IPS-18a (cell line): ENCODE data around the gene TMEM222.

Experiments
- H3K27ac ChIP-seq: one replicate; pipeline ENCODE4 v1.5.1; 2013; ENCODE audit warnings: low read length
- H3K27me3 ChIP-seq: one replicate; pipeline ENCODE4 v1.6.1; 2013; ENCODE audit warnings: mild to moderate bottlenecking, low read length; ENCODE audit not compliant: control insufficient read depth, insufficient read depth
- H3K36me3 ChIP-seq: one replicate; pipeline ENCODE4 v1.6.1; 2013; ENCODE audit warnings: low read depth, low read length; ENCODE audit not compliant: control insufficient read depth
- H3K4me1 ChIP-seq: one replicate; pipeline ENCODE4 v1.6.1; 2013; ENCODE audit warnings: low read depth, low read length; ENCODE audit not compliant: control insufficient read depth
- H3K4me3 ChIP-seq: one replicate; pipeline ENCODE4 v1.5.1; 2013; ENCODE audit warnings: low read length
- H3K9ac ChIP-seq: one replicate; pipeline ENCODE4 v1.6.1; 2013; ENCODE audit warnings: mild to moderate bottlenecking, low read length, moderate library complexity
- H3K9me3 ChIP-seq: one replicate; pipeline ENCODE4 v1.6.1; 2013; ENCODE audit warnings: low read depth, low read length; ENCODE audit not compliant: control insufficient read depth

The TMEM222 gene

DNA sequence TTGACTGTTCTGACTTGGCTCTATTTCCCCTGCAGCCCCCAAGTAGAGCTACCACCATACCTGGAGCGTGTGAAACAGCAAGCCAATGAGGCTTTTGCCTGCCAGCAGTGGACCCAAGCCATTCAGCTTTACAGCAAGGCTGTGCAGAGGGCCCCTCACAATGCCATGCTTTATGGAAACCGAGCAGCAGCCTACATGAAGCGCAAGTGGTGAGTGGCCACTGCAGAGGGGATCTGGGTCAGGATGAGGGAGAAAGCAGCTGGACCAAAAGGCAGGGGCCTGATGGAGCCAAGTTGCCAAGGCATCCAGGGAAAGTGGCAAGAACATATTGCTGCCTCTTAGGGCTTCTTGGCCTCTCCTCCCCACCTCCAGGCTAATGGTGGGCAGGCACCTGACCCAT is 24.1 kb upstream of the TMEM222 start:
- Histone ChIP-seq H3K27ac (no peak overlapping the region), H3K4me3 (no peak overlapping the region), H3K9ac (no peak overlapping the region), H3K36me3 (no peaks in the 10 kb centered on the region), H3K27me3 (no peaks in the 10 kb centered on the region), H3K9me3 (no peaks in the 10 kb centered on the region), H3K4me1 (peaks cover 20% of the 10 kb centered on the region)

DNA sequence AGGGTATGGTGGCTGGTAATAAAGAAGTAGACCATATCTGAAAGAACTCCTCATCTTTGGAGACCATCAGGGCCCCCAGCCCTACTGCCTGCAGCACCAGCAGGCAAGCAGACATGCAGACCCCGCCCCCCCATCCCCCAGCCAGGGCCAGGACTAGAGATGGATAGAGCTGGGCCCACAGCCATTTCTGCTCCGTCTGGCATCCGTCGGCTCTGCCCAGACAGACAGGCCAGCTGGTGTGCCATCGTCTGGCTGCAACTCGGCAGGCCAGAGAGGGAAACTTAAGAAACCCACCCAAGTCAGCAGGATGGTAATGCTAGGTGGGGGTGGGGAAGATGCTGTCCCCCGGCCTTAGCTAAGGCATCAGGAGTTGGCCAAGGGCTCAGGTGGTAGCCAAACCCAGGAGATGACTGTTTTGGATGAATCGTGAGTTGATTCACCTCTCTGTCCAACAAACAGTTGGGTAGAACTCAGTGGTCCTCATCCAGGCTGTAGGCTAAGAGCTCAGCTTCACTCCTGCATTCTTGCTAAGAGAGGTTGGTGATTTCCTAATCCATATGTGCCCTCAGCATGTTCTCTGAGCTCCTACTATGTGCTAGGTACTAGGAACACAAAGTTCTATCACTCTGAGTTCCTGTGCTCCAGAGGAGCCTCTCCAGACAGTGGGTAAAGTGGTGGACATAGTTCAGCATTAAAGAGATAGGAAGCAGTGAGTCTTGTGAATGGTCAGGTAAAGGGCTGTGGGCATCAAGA is 23.2 kb upstream of the TMEM222 start:
- no peak overlapping the region for H3K27ac ChIP-seq

DNA sequence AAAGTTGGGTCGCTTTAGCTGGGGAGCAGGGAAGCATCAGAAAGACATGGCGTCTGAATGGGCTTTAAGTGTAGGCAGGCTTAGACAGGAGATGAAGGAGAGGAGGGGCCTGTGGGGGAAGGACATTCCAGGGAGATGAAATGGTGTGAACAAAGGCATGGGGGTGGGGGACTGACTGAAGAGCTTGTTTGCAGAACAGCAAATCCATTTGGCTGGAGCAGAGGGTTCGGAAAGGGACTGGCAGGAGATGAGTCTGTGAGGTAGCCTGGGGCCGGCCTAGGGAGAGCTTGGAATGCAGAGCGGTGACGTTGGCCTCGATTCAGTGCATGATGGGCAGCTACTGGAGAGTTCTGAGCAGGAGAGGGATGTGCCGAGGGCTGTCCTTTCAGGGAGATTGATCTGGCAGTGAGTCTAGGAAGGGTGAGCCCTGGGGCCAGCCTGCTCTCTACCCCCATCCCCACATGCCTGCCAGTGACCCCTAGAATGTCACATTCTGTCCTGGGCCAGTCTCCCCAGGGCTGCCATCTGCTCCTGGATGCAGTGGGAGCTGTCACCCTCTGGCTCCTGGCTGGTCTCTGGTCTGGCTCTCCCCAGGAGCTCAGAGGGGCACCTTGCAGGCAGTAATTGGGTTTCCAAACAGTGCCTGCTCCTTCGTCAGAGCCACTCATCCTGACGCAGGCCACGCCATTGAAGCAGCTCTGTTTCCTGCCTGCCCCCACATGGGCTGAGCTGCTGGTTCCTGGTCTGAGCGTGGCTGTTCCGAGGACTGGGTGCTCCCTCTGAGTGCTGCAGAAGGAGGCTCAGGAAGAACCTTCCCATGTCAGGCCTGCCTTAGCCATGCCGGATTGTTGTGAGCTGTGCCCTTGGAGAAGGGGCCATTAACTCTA is 22.3 kb upstream of the TMEM222 start:
- peaks cover 20% of the 10 kb centered on the region for H3K4me1 ChIP-seq
- H3K9me3 ChIP-seq, result no peaks in the 10 kb centered on the region
- no peak overlapping the region for H3K27ac ChIP-seq
- no peak overlapping the region for H3K4me3 ChIP-seq
- no peaks in the 10 kb centered on the region for H3K27me3 ChIP-seq
- H3K9ac ChIP-seq, result no peak overlapping the region
- no peaks in the 10 kb centered on the region for H3K36me3 ChIP-seq

More for the DNA sequence above, 23.2 kb upstream of the TMEM222 start:
- Histone ChIP-seq H3K9me3 (no peaks in the 10 kb centered on the region), H3K27me3 (no peaks in the 10 kb centered on the region), H3K4me3 (no peak overlapping the region), H3K36me3 (no peaks in the 10 kb centered on the region), H3K4me1 (peaks cover 20% of the 10 kb centered on the region), H3K9ac (no peak overlapping the region)

DNA sequence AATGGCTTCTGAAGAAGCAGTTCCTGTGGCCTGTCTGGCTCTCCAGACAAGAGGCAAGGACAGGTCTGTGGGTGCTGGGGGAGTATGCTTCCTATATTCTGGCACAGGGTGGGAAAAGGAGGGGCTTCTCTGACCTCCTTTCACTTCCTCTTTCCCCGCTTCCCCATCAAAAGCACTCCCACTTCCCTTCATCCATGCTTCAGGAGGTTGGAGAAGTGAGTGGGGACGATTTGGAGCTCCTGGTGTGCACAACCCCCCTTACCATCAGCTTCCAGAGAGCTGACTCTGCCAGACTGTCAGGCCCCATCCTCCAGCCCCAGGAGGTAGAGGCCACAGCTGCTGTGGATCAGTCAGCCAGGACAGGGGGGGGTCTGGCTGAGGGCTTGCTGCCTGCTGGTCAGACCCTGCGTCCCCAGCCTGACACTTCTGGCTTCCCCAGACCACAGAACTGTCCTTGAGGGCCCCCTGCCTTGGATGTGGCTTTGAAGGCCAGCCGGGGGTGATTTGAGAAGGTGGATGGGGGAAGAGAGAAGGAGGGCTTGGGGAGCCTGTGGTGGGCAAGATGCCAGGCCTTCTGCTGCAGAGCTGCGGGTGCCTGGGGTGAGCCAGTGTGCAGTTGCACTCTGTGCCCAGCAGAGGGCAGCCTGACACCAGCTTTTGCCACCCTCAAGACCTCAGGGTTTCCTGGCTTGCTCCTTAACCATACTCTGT is 21.5 kb upstream of the TMEM222 start:
- Histone ChIP-seq H3K36me3 (no peaks in the 10 kb centered on the region), H3K27me3 (no peaks in the 10 kb centered on the region), H3K9ac (no peak overlapping the region), H3K27ac (no peak overlapping the region), H3K4me3 (no peak overlapping the region), H3K4me1 (peaks cover 20% of the 10 kb centered on the region), H3K9me3 (no peaks in the 10 kb centered on the region)

DNA sequence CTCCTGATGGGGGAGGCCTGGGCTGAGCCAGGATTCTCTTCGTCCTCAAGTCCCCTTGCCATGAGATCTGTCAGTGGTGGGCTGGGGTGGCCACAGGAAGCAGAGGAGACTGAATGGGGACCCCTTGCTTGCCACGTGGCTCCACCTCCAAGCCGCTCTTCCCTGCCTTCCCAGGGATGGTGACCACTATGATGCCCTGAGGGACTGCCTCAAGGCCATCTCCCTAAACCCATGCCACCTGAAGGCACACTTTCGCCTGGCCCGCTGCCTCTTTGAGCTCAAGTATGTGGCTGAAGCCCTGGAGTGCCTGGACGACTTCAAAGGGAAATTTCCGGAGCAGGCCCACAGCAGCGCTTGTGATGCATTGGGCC is 20.9 kb upstream of the TMEM222 start:
- Histone ChIP-seq H3K4me3 (no peak overlapping the region), H3K9me3 (no peaks in the 10 kb centered on the region), H3K4me1 (peaks cover 20% of the 10 kb centered on the region), H3K27ac (no peak overlapping the region), H3K27me3 (no peaks in the 10 kb centered on the region), H3K36me3 (no peaks in the 10 kb centered on the region), H3K9ac (no peak overlapping the region)

DNA sequence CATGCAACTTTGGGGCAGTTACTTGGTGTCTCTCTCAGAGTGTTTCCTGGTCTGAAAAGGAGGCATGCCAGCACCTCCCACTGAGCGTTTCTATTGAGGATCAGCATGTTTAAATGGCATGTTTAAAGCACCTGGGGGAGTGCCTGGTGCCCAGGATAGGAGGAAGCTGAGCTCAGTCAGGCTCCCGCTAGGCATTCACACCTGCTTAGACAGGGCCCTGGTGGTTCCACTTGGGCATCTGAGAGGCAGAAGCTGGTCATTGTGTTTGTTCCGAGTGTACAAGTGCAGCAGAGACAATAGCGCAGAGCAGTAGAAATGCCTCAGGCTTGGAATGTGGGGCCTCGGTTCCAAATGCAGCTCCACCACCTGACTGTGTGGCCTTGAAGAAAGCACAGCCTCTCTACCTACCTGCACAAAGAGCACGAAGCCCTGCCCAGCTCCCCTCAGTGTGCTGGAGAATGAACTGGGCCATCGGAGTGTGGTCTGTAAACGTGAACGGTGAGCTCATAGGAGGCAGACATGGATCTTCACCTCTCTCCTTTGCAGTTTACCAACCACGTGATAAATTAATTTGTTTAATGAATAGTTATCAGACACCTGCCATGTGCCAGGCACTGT is 20.3 kb upstream of the TMEM222 start:
- Histone ChIP-seq H3K4me1 (peaks cover 26% of the 10 kb centered on the region), H3K27ac (no peak overlapping the region), H3K9ac (no peak overlapping the region), H3K4me3 (no peak overlapping the region), H3K27me3 (no peaks in the 10 kb centered on the region), H3K36me3 (no peaks in the 10 kb centered on the region), H3K9me3 (no peaks in the 10 kb centered on the region)

DNA sequence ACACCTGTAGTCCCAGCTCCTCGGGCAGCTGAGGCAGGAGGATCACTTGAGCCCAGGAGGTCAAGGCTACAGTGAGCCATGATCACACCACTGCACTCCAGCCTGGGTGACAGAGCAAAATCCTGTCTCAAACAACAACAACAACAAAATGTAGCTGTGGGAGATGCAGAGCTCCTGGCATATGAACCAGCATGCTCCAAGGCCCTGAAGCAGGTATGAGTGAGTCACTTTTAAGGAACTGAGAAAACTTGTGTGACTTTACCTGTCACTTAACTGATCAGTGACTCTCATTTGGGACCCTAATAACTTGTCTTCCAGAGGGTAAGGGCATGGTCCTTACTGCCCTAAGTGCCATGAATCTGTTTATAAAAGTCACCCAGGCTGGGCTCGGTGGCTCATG is 19.4 kb upstream of the TMEM222 start:
- peaks cover 32% of the 10 kb centered on the region for H3K4me1 ChIP-seq
- no peaks in the 10 kb centered on the region for H3K36me3 ChIP-seq
- H3K4me3 ChIP-seq, result no peak overlapping the region
- no peaks in the 10 kb centered on the region for H3K27me3 ChIP-seq
- H3K27ac ChIP-seq, result no peak overlapping the region
- H3K9ac ChIP-seq, result no peak overlapping the region
- H3K9me3 ChIP-seq, result no peaks in the 10 kb centered on the region

DNA sequence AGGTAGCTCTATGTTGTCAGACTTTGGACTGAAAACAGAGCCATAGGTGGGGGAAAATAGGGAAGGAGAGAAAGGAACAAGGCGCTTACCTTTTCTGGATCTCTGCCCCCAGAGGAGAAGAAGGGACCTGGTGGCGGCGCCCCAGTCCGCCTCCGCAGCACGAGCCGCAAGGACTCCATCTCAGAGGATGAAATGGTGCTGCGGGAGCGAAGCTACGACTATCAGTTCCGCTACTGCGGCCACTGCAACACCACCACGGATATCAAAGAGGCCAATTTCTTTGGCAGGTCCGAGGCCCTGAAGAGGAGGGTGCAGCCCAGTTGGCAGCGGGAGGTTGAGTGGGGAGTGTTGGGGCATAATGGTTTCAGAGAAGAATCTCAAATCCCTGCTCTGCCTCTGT is 18.5 kb upstream of the TMEM222 start:
- Histone ChIP-seq H3K9ac (no peak overlapping the region), H3K36me3 (no peaks in the 10 kb centered on the region), H3K9me3 (no peaks in the 10 kb centered on the region), H3K4me1 (peaks cover 39% of the 10 kb centered on the region), H3K27me3 (no peaks in the 10 kb centered on the region), H3K27ac (no peak overlapping the region), H3K4me3 (no peak overlapping the region)

DNA sequence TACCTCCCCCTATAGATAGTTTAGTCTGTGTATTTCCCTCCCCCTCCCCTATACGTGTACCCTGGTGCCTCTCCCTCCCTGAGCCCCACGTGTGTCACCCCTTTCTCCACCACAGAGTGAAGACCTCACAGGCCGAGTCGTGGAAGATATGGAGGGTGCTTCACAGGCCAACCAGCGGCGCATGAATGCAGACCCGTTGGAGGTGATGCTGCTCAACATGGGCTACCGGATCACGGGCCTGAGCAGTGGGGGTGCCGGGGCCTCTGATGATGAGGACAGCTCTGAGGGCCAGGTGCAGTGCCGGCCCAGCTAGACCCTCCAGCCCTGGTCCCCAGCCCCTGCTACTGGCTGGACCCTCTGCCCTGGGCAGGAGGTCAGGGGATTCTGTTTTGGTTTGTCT is 15.9 kb upstream of the TMEM222 start:
- no peak overlapping the region for H3K27ac ChIP-seq
- H3K4me1 ChIP-seq, result peaks cover 33% of the 10 kb centered on the region
- H3K36me3 ChIP-seq, result no peaks in the 10 kb centered on the region
- no peaks in the 10 kb centered on the region for H3K9me3 ChIP-seq
- no peak overlapping the region for H3K4me3 ChIP-seq
- H3K27me3 ChIP-seq, result no peaks in the 10 kb centered on the region
- no peak overlapping the region for H3K9ac ChIP-seq

DNA sequence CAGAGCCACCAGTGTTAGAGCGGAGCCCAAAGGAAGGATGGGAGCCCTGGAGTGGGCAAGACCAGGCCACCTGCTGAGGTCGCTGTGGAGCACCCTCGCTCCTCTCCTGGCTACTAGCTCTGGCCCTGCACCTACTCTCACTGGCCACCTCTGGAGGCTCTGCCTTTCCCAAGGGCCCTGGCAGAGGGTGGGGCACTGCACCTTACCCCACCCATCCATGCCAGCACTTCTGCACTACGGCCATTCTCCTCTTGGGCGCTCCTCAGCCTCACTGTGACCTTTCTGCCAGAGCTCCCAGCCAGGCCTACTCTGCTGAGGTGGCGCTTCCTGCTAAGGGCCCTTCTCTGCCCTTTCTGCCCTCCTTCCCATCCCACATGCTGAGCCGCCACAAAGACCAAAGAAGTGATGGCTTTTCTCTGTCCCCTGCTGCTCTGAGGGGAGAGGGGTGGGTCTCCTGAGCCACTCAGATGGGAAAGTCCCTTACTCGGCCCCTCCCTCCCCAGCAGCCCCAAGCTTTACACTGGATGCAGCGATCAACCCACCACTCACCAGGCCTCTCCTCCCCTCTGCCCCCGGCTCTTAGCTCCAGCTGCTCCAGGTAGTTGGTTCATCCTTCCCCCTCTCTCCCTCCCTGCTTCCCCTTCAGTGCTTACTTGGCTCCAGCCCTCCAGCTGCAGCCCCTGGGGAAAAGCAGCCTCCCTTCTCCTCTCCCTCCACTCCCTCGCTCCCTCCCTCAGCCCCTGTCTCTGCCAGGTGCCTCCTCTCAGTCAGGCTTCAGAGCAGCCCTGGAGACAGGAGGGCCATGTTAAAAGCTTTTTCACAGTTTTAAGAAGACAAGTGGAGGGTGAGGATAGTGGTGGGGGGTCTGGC is 14.8 kb upstream of the TMEM222 start:
- Histone ChIP-seq H3K9me3 (no peaks in the 10 kb centered on the region), H3K27me3 (no peaks in the 10 kb centered on the region), H3K4me1 (peaks cover 23% of the 10 kb centered on the region), H3K4me3 (no peak overlapping the region), H3K36me3 (no peaks in the 10 kb centered on the region), H3K27ac (peak overlapping the region; percentile 63), H3K9ac (no peak overlapping the region)
